Stomach (tissue), 9 donors: Measurements from ENCODE around the gene TMEM205. TPM values are rescaled to one million over a fixed set of nuclear protein-coding genes. Genes with fewer than 3 reads are reported as not detected.
"Not testable (repeated sequence)": the region's sequence is repeated elsewhere in the genome, so short reads cannot be mapped to it uniquely, and the experiment has no call there.

ENCODE experiments used
- DNase-seq, 2 donors: peaks; one replicate each; pipeline versions ENCODE4 v3.0.0 to v3.0.0-alpha.2; 2013 to 2019
- H3K27ac ChIP-seq, 5 donors: fragments of 200-600 bp in 4 of 5; sonication (generic) in 4 of 5; one replicate each; pipeline ENCODE4 v1.5.1; 2013 to 2019; ENCODE audit warnings: mild to moderate bottlenecking in 1 of 5, moderate library complexity in 1 of 5
- H3K27me3 ChIP-seq, 3 donors: fragments of 200-600 bp; sonication (generic); one replicate each; pipeline ENCODE4 v1.5.1; 2017 to 2019; ENCODE audit warnings: mixed run types in 1 of 3
- H3K36me3 ChIP-seq, 4 donors: fragments of 200-600 bp; sonication (generic); 1 replicate in 3 of 4; 2 replicates in 1 of 4; pipeline ENCODE4 v1.5.1; 2016 to 2019
- H3K4me1 ChIP-seq, 4 donors: fragments of 200-600 bp; sonication (generic); one replicate each; pipeline ENCODE4 v1.5.1; 2016 to 2019
- H3K4me3 ChIP-seq, 4 donors: fragments of 200-600 bp; sonication (generic) in 3 of 4; one replicate each; pipeline ENCODE4 v1.5.1; 2016 to 2019; ENCODE audit warnings: mild to moderate bottlenecking in 1 of 4
- H3K9me3 ChIP-seq, 4 donors: fragments of 200-600 bp; sonication (generic); one replicate each; pipeline ENCODE4 v1.5.1; 2016 to 2019
- EP300 ChIP-seq: sonication (generic); formaldehyde crosslinking; IDR thresholded peaks from one replicate; pipeline ENCODE4 v1.6.1; 2017; ENCODE audit warnings: antibody characterized with exemption
- POLR2A ChIP-seq, 4 donors: fragments of 450-650 bp; IDR thresholded peaks; one replicate each; pipeline ENCODE4 v1.6.1; 2016; ENCODE audit warnings: antibody characterized with exemption in 4 of 4, control low read depth in 2 of 4, mild to moderate bottlenecking in 1 of 4, moderate library complexity in 1 of 4
- POLR2AphosphoS5 ChIP-seq, 3 donors: sonication (generic); formaldehyde crosslinking; IDR thresholded peaks; one replicate each; pipeline ENCODE4 v1.6.1; 2016; ENCODE audit warnings: antibody characterized with exemption in 3 of 3
- WGBS, 5 donors: extraction: QIAGEN DNeasy Blood & Tissue Kit in 3 of 5; methylation state at CpG; one replicate each; pipeline versions ENCODE4 v1.1.5 to v1.1.7; 2013 to 2018; 5-methylcytosine and 5-hydroxymethylcytosine counted together
- intact Hi-C: fragments of 100-400 bp; cut with DNase I; formaldehyde crosslinking; loops from one replicate; pipeline ENCODE4 v1.15.1; 2023; ENCODE audit warnings: low total_unique reads
- polyA plus RNA-seq, 3 donors: library from polyadenylated mRNA; stranded (reverse); fragments of 200-250 nt; gene quantifications; one replicate each; pipeline ENCODE4 v1.2.3, GENCODE V29; 2013
- total RNA-seq, 5 donors: library from RNA; depleted of rRNA; stranded (reverse); fragments of >200 nt; gene quantifications; one replicate each; pipeline versions ENCODE4 v1.1.0 to v1.2.3, GENCODE V29; 2014 to 2016
- TF ChIP-seq, protein P1 (sequence below), 7 experiments: fragments of 450-650 bp in 4 of 7; fragments of 200-600 bp in 3 of 7; sonication (generic) in 3 of 7; IDR thresholded peaks; one replicate each; pipeline ENCODE4 v1.5.1; 2016 to 2019; ENCODE audit warnings: antibody characterized with exemption in 7 of 7, control low read depth in 2 of 7, mild to moderate bottlenecking in 1 of 7
- donor health status: healthy with polysubstance abuse.
- donor health status: Bipolar disorder and iron deficiency.
- donor health status: healthy.

The TMEM205 gene
- total and polyA plus RNA-seq, 8 donors: 5.8 to 169 (median 66.5) TPM

GRCh38 chr19:11335449-11336146 is 10.5 kb downstream of the TMEM205 start:
- Histone ChIP-seq H3K4me1 (peaks cover 15 to 36% (median 32%) of the 10 kb centered on the region in 4 donors), H3K4me3 (no peak overlapping the region), H3K27ac (no peak overlapping the region), H3K27me3 (no peaks in the 10 kb centered on the region), H3K9me3 (no peaks in the 10 kb centered on the region), H3K36me3 (peaks cover 44 to 69% (median 67%) of the 10 kb centered on the region in 4 donors)
- TF ChIP-seq, protein P1, sequence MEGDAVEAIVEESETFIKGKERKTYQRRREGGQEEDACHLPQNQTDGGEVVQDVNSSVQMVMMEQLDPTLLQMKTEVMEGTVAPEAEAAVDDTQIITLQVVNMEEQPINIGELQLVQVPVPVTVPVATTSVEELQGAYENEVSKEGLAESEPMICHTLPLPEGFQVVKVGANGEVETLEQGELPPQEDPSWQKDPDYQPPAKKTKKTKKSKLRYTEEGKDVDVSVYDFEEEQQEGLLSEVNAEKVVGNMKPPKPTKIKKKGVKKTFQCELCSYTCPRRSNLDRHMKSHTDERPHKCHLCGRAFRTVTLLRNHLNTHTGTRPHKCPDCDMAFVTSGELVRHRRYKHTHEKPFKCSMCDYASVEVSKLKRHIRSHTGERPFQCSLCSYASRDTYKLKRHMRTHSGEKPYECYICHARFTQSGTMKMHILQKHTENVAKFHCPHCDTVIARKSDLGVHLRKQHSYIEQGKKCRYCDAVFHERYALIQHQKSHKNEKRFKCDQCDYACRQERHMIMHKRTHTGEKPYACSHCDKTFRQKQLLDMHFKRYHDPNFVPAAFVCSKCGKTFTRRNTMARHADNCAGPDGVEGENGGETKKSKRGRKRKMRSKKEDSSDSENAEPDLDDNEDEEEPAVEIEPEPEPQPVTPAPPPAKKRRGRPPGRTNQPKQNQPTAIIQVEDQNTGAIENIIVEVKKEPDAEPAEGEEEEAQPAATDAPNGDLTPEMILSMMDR (IDR thresholded peaks at IDR 0.05): no peak
- TF ChIP-seq POLR2AphosphoS5 (IDR thresholded peaks at IDR 0.05): no peak
- no peak for TF ChIP-seq EP300
- no peak for TF ChIP-seq POLR2A (IDR thresholded peaks at IDR 0.05)
- 92 to 96% (median 95%) methylated on average over 8 to 17 of the region's 17 CpGs for WGBS, 5 donors
- intact Hi-C loops: no loop called here
- DNase-seq: no peak

- Histone ChIP-seq H3K36me3 (peaks cover 56 to 86% (median 85%) of the 10 kb centered on the region in 4 donors), H3K4me1 (peaks cover 9 to 26% (median 22%) of the 10 kb centered on the region in 4 donors)
- 79 to 89% (median 84%) methylated on average over 9 of the region's 9 CpGs for WGBS, 5 donors
- DNase-seq, H3K27me3 ChIP-seq, H3K4me3 ChIP-seq, H3K9me3 ChIP-seq, H3K27ac ChIP-seq, intact Hi-C loops: not testable (repeated sequence)
These were observed 12.2 kb downstream of the TMEM205 start for GRCh38 chr19:11333838-11334237.

DNA sequence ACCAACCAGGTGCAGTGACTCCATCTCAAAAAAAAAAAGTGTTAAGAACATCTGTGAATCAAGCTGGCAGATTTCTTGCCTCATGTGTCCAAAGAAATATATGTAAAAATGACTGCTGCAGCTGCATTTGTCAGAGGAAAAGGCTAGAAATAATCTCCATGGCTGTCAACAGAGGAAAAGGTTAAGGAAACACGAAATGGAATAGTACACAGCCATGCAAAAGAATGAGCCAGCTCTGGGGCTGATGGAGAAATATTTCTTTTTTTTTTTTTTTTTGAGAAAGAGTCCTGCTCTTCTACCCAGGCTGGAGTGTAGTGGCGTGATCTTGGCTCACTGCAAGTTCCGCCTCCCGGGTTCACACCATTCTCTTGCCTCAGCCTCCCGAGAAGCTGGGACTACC is 13.2 kb downstream of the TMEM205 start:
- TF ChIP-seq, protein P1 (IDR thresholded peaks at IDR 0.05): no peak
- TF ChIP-seq POLR2AphosphoS5 (IDR thresholded peaks at IDR 0.05) (no peak), POLR2A (IDR thresholded peaks at IDR 0.05) (no peak), EP300 (no peak)
- H3K27ac ChIP-seq: no peak overlapping the region
- peaks cover 62 to 97% (median 95%) of the 10 kb centered on the region in 4 donors for H3K36me3 ChIP-seq
- intact Hi-C loops: no loop called here
- H3K4me3 ChIP-seq: no peak overlapping the region
- H3K4me1 ChIP-seq: peaks cover 0 to 16% (median 12%) of the 10 kb centered on the region in 4 donors
- H3K27me3 ChIP-seq: no peaks in the 10 kb centered on the region
- no peaks in the 10 kb centered on the region for H3K9me3 ChIP-seq
- WGBS, 5 donors: 93 to 99% (median 96%) methylated on average over 5 of the region's 5 CpGs
- no peak for DNase-seq

GRCh38 chr19:11331502-11331901 is 14.6 kb downstream of the TMEM205 start:
- 60 to 77% (median 72%) methylated on average over 4 of the region's 4 CpGs for WGBS, 5 donors
- Histone ChIP-seq H3K36me3 (peaks cover 63 to 100% (median 100%) of the 10 kb centered on the region in 4 donors), H3K27ac (no peak overlapping the region)

More at GRCh38 chr19:11331502-11331901, 14.6 kb downstream of the TMEM205 start:
- intact Hi-C loops: no loop called here
- H3K9me3 ChIP-seq: no peaks in the 10 kb centered on the region
- TF ChIP-seq POLR2AphosphoS5 (IDR thresholded peaks at IDR 0.05) (no peak), POLR2A (IDR thresholded peaks at IDR 0.05) (no peak), EP300 (no peak)
- TF ChIP-seq, protein P1 (IDR thresholded peaks at IDR 0.05): no peak
- H3K27me3 ChIP-seq: no peaks in the 10 kb centered on the region
- peaks cover 0 to 6% (median 1%) of the 10 kb centered on the region in 4 donors for H3K4me1 ChIP-seq
- DNase-seq: no peak
- H3K4me3 ChIP-seq: no peak overlapping the region
